Measurements from ENCODE around the gene GCC1.

- TF ChIP-seq POLR2A (IDR thresholded peaks at IDR 0.05) (no peak), CTCF (IDR thresholded peaks at IDR 0.05) (no peak)
Observed at GRCh38 chr7:127556404-127556803, 29.0 kb downstream of the GCC1 start.

Measured in adrenal gland (tissue), 5 donors.